GM21717 (cell line): Measurements from ENCODE around the gene WBP1.

ENCODE experiments used
- ATAC-seq: cut with Tn5 transposase; IDR thresholded peaks from one replicate; pipeline ENCODE4 v1.9.1; 2021; ENCODE audit warnings: mild to moderate bottlenecking, moderate library complexity; ENCODE audit not compliant: unreplicated experiment

WBP1 gene

GRCh38 chr2:74501335-74502071 lies 43.3 kb downstream of the WBP1 start:
- ATAC-seq = no peak

GRCh38 chr2:74502147-74502719 lies 44.0 kb downstream of the WBP1 start:
- ATAC-seq = no peak

- ATAC-seq = no peak
These were observed 44.7 kb downstream of the WBP1 start for GRCh38 chr2:74502720-74503505.

DNA sequence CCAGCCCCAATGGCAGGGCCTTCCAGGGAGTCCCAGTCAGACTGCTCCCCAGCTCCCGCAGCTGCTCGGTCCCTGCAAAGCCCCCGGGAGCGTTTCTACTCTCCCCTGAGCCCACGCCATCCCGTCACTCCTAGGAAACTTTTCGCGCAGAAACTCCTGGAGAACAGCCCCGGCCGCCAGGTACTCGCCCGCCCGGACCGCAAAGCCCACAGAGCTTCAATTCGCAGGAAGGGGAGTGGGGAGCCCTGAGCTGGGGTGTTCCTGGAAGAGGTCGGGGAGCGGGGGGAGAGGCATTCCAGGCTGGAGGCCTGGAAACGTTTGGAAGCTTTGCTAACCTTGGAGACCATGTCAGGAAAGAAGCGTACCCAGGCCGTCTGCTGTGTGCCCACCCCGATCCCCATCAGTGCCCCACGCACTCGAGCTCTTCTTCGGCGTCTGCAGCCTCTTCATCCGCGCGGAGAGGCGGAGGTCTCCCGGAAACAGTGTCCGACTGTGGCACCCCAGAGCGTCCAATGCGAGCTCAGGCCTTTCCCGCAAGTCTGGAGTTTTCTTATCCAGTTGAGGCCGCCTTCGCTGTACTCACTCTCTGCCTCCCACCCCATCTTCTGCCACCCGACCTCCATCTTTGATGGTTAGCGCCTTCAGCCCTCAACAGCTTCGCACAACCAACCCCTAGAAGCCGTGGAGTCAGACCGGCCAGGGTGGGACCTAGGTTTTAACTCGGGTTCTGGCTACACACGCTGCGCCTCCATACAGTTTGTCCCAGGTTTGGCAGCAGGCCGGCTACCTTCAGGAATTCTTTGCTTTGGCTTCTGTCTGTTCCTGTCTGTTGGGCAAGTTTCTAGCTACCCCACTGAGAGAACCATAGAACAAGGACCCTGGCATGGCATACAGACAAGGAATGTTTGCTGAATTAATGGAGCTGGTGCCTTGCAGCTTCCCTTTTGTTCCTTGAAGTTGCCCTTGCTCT lies 45.6 kb downstream of the WBP1 start:
- no peak for ATAC-seq

- no peak for ATAC-seq
These were observed 46.4 kb downstream of the WBP1 start for GRCh38 chr2:74504591-74504990.

DNA sequence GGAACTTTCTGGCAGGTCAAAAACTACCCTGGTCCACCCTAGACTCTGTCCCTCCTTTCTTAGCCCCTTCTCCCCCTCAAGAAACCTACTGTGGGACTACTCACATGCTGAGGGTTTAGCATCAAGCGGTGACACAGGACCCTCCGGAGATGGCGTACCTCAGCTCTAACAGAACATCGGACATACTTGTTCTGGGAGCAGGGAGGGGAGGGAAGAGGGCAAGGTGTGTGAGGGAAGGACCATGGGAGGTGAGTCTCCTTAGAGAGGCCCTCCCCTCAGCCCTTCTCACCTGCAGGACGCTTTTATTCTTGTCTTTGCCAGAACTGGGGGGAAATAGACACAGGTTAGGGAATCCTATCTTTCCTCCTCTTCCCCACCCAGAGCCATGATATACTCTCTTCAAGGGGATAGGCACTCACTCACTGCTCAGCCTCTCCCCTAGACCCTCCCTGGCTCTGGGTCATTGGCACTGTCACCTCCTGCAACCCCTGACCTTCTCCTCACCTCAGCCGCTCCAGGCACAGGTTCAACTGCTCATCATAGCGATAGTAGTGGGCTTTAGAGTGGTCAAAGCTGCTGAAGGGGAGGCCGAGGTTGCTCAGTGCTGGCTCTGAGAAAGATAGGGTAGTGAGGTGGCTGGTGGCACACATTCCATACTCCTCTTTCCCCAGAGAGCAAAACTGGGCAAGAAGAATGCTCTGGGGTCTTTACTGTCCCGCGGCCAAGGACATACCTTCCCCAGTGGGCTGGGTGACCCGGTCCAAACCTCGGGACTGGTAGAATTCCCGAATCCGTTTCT lies 47.4 kb downstream of the WBP1 start:
- ATAC-seq = no peak

GRCh38 chr2:74507145-74507925 lies 49.1 kb downstream of the WBP1 start, which contains the start of gene PCGF1:
TSS of gene PCGF1 (minus strand) at chr2:74507695. CDS start at chr2:74507668, 27 bp downstream.
- ATAC-seq = peak; percentile 91

DNA sequence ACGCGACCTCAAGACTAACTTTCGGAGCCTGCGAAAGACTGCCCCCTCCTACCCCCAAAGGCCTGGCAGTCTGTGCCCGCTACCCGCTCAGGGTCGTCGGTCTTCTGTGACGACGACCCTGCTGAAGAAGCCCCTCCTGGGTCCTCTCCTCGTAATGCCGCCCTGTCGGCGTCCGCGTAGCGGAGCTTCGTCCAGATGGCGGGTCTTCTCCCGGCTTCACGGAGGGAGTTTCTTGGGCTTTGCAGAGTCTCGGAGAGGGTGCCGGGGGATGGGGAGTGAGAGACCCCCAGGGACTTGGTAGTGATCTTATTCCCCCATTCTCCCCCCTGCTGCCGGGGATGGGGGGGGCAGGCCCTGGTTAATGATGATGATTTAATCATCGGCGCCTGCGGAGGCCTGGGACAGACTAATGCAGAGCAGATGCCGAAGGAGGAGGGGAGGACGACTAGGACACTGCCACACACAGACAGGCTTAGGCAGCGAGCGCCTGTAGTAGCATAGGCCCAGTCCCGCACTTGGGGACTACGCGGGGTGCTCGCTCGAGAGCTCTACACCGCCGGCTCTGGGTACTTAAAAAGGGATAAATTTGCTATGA lies 49.8 kb downstream of the WBP1 start:
- peak; percentile 10 for ATAC-seq

DNA sequence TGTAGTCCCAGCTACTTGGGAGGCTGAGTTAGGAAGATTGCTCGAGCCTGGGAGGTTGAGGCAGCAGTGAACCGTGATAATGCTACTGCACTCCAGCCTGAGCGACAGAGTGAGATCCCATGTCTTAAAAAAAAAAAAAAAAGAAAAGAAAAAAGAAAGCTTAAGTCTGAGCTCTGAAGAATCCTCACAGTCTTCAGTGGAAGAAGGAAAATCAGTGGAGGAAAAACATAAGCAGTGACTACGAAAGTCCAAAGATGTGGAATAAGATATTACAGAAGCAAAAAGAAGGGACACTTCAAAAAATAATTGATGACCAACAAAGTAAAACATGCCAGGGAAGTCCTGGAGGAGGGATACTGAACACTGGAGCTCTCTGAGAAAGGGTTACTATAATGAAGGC lies 52.0 kb downstream of the WBP1 start:
- no peak for ATAC-seq
